ENCODE results near the gene OR4K1. TPM values are rescaled to one million over a fixed set of nuclear protein-coding genes. Genes with fewer than 3 reads are reported as not detected.

The OR4K1 gene
- total and polyA plus RNA-seq, 9 of the 15 experiments (the other 6 are each of a cell fraction or from before 2014, with no cell fraction given), result not detected

DNA sequence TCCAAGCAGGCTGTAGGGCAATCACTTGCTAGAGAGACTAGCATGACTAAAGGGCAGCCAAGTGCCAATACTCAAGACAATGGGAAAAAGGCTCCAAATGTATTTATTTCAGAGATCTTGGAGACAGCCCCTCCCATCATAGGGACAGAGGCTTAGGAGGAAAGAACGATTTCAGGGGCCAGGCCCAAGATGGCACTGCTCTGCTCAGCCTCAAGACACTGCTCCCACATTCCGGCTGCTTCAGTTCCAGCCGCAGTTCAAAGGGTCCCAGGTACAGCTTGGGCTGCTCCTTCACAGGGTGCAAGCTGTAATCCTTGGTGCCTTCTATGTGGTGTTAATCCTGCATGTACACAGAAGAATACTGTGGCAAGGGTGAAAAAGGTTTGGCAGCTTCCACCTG lies 29.7 kb upstream of the OR4K1 start:
- no peak overlapping the region for H3K27ac ChIP-seq (ENCODE audit: extremely low read depth, low read depth, low read length)

More for the DNA sequence above, 29.7 kb upstream of the OR4K1 start:
- no peaks in the 10 kb centered on the region for H3K36me3 ChIP-seq (ENCODE audit: control insufficient read depth, insufficient read depth, low read length)
- ChIA-PET CTCF (ENCODE audit: low intra/inter-chr PET ratio) (no interaction called here), POLR2A (no interaction called here)
- no peak overlapping the region for H3K4me3 ChIP-seq
- in situ Hi-C loops (cut with MboI) (no loop called here), intact Hi-C loops (cut with micrococcal nuclease) (no loop called here)
- 18% methylated on average over 3 of the region's 3 CpGs for WGBS (ENCODE audit: insufficient coverage, low coverage, missing lambda C conversion rate)
- BruUV-seq (replicated peaks), result no TSS peak
- H3K4me1 ChIP-seq (replicated peaks in 1 of 2; ENCODE audit: control insufficient read depth in 2 of 2, insufficient read depth in 2 of 2, low read length in 2 of 2), result no peaks in the 10 kb centered on the region
- no peak overlapping the region for H3K4me2 ChIP-seq (ENCODE audit: insufficient read depth, low read length)
- H3K9me3 ChIP-seq (replicated peaks; ENCODE audit: control insufficient read depth, insufficient read depth, low read depth, low read length), result no peaks in the 10 kb centered on the region
- H2AFZ ChIP-seq (ENCODE audit: low read depth, low read length), result no peak overlapping the region
- H4K20me1 ChIP-seq (replicated peaks; ENCODE audit: control insufficient read depth, insufficient read depth, low read length), result no peaks in the 10 kb centered on the region
- FAIRE-seq, result no peak
- TF ChIP-seq CCAR2 (IDR thresholded peaks at IDR 0.05; ENCODE audit: low read depth, low read length) (no peak), MCM3 (IDR thresholded peaks at IDR 0.05) (no peak), FOXA1 (IDR thresholded peaks at IDR 0.05; ENCODE audit: borderline replicate concordance) (no peak), SIRT6 (IDR thresholded peaks at IDR 0.05; ENCODE audit: low read depth, low read length) (no peak), EHMT2 (IDR thresholded peaks at IDR 0.05) (no peak), ZNF431 (CRISPR knock-in tag; IDR thresholded peaks at IDR 0.05) (no peak), MYBL2 (IDR thresholded peaks at IDR 0.05; ENCODE audit: low read depth) (no peak), MYBL2 (CRISPR knock-in tag; IDR thresholded peaks at IDR 0.05; ENCODE audit: borderline replicate concordance) (no peak), FOXM1 (IDR thresholded peaks at IDR 0.05; ENCODE audit: low read depth) (no peak), FOXM1 (CRISPR knock-in tag; IDR thresholded peaks at IDR 0.05; ENCODE audit: low read depth) (no peak), TFAM (CRISPR knock-in tag; conservative IDR thresholded peaks at IDR 0.05) (no peak)
- TF ChIP-seq, protein P1, sequence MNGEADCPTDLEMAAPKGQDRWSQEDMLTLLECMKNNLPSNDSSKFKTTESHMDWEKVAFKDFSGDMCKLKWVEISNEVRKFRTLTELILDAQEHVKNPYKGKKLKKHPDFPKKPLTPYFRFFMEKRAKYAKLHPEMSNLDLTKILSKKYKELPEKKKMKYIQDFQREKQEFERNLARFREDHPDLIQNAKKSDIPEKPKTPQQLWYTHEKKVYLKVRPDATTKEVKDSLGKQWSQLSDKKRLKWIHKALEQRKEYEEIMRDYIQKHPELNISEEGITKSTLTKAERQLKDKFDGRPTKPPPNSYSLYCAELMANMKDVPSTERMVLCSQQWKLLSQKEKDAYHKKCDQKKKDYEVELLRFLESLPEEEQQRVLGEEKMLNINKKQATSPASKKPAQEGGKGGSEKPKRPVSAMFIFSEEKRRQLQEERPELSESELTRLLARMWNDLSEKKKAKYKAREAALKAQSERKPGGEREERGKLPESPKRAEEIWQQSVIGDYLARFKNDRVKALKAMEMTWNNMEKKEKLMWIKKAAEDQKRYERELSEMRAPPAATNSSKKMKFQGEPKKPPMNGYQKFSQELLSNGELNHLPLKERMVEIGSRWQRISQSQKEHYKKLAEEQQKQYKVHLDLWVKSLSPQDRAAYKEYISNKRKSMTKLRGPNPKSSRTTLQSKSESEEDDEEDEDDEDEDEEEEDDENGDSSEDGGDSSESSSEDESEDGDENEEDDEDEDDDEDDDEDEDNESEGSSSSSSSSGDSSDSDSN (IDR thresholded peaks at IDR 0.05; ENCODE audit: borderline replicate concordance in 1 of 2, low read depth in 2 of 2, low read length in 2 of 2), result no peak
- TF ChIP-seq, protein P2, sequence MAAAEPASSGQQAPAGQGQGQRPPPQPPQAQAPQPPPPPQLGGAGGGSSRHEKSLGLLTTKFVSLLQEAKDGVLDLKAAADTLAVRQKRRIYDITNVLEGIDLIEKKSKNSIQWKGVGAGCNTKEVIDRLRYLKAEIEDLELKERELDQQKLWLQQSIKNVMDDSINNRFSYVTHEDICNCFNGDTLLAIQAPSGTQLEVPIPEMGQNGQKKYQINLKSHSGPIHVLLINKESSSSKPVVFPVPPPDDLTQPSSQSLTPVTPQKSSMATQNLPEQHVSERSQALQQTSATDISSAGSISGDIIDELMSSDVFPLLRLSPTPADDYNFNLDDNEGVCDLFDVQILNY (CRISPR knock-in tag; IDR thresholded peaks at IDR 0.05), result no peak
- TF ChIP-seq, protein P3, sequence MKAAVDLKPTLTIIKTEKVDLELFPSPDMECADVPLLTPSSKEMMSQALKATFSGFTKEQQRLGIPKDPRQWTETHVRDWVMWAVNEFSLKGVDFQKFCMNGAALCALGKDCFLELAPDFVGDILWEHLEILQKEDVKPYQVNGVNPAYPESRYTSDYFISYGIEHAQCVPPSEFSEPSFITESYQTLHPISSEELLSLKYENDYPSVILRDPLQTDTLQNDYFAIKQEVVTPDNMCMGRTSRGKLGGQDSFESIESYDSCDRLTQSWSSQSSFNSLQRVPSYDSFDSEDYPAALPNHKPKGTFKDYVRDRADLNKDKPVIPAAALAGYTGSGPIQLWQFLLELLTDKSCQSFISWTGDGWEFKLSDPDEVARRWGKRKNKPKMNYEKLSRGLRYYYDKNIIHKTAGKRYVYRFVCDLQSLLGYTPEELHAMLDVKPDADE (conservative IDR thresholded peaks at IDR 0.05; ENCODE audit: control insufficient read depth, low read depth, low read length), result no peak
- TF ChIP-seq, protein P4, sequence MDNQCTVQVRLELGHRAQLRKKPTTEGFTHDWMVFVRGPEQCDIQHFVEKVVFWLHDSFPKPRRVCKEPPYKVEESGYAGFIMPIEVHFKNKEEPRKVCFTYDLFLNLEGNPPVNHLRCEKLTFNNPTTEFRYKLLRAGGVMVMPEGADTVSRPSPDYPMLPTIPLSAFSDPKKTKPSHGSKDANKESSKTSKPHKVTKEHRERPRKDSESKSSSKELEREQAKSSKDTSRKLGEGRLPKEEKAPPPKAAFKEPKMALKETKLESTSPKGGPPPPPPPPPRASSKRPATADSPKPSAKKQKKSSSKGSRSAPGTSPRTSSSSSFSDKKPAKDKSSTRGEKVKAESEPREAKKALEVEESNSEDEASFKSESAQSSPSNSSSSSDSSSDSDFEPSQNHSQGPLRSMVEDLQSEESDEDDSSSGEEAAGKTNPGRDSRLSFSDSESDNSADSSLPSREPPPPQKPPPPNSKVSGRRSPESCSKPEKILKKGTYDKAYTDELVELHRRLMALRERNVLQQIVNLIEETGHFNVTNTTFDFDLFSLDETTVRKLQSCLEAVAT (IDR thresholded peaks at IDR 0.05), result no peak
- ATAC-seq, result no peak
- H3K9me1 ChIP-seq (ENCODE audit: control insufficient read depth, insufficient read depth, low read length), result no peaks in the 10 kb centered on the region
- no peaks in the 10 kb centered on the region for H3K79me2 ChIP-seq (ENCODE audit: control insufficient read depth, insufficient read depth, low read length)
- H3K9ac ChIP-seq (ENCODE audit: insufficient read depth in 1 of 2, low read depth in 2 of 2, low read length in 2 of 2), result no peak overlapping the region
- DNase-seq (ENCODE audit: extremely low read depth in 1 of 4, low spot score in 3 of 4), result no peak
- no peaks in the 10 kb centered on the region for H3K27me3 ChIP-seq (ENCODE audit: control insufficient read depth in 2 of 2, insufficient read depth in 2 of 2, low read length in 2 of 2)
